GM23338 (cell line): ENCODE results near the gene CCN6. TPM values are rescaled to one million over a fixed set of nuclear protein-coding genes. Genes with fewer than 3 reads are reported as not detected.

Experiments used
- CTCF ChIP-seq, 2 experiments: fragments of 200-600 bp in 1 of 2; sonication (generic) in 1 of 2; conservative IDR thresholded peaks; 2 replicates each; pipeline versions ENCODE4 v1.5.1 to v1.6.1; 2016 to 2017; ENCODE audit warnings: antibody characterized with exemption in 2 of 2, low read depth in 2 of 2, mild to moderate bottlenecking in 2 of 2, moderate library complexity in 1 of 2
- EZH2 ChIP-seq: fragments of 200-600 bp; sonication (generic); IDR thresholded peaks from one replicate; pipeline ENCODE4 v1.8.0; 2017; ENCODE audit warnings: antibody characterized with exemption, mild to moderate bottlenecking, low read depth; ENCODE audit not compliant: unreplicated experiment
- POLR2AphosphoS5 ChIP-seq: IDR thresholded peaks from 2 replicates; pipeline ENCODE4 v1.6.1; 2016; ENCODE audit warnings: antibody characterized with exemption, low read depth
- STAT1 ChIP-seq: IDR thresholded peaks from one replicate; pipeline ENCODE4 v1.6.1; 2016; ENCODE audit warnings: antibody characterized with exemption; ENCODE audit not compliant: unreplicated experiment
- polyA plus RNA-seq: library from polyadenylated mRNA; unstranded; fragments of >200 nt; fragmentation: Nextera tagmentation; extraction: Ambion mirVana; gene quantifications from 2 replicates; pipeline ENCODE4 v1.2.1, GENCODE V29; 2016
- total RNA-seq: library from RNA; depleted of rRNA; stranded (reverse); fragments of >200 nt; shearing (Covaris generic); gene quantifications from 2 replicates; pipeline ENCODE4 v1.2.3, GENCODE V29; 2014; rRNA removed

CCN6 gene
- total and polyA plus RNA-seq, 2 experiments from 2014 or later: 0.65 TPM; not detected in 1

- TF ChIP-seq CTCF (conservative IDR thresholded peaks at IDR 0.05; ENCODE audit: low read depth in 2 of 2) (no peak), STAT1 (no peak), POLR2AphosphoS5 (no peak), EZH2 (no peak)
Observed at GRCh38 chr6:112118034-112118433, 64.1 kb downstream of the CCN6 start (continued).

Other genes with a start within 250 kb of the CCN6 start
- 70.8 and 143 TPM in 2 replicates for gene FYN, start 180.7 kb upstream of the CCN6 start, total RNA-seq
- 46.8 and 54.9 TPM in 2 replicates for gene FYN, start 180.7 kb upstream of the CCN6 start, polyA plus RNA-seq
- gene TUBE1, start 33.4 kb downstream of the CCN6 start, total RNA-seq: 24.7 and 27.7 TPM in 2 replicates
- 24.2 and 26.3 TPM in 2 replicates for gene TUBE1, start 33.4 kb downstream of the CCN6 start, polyA plus RNA-seq
- gene FAM229B, start 33.5 kb downstream of the CCN6 start, total RNA-seq: 4.4 and 4.7 TPM in 2 replicates
- gene FAM229B, start 33.5 kb downstream of the CCN6 start, polyA plus RNA-seq: 26.3 and 32.9 TPM in 2 replicates
- gene LAMA4, start 200.5 kb downstream of the CCN6 start, total RNA-seq: 1.7 and 4.9 TPM in 2 replicates
- gene LAMA4, start 200.5 kb downstream of the CCN6 start, polyA plus RNA-seq: 2.8 TPM in 2 replicates